Caco-2 (cell line): ENCODE data around the gene HSD17B11. TPM values are rescaled to one million over a fixed set of nuclear protein-coding genes. Genes with fewer than 3 reads are reported as not detected.

ENCODE experiments used
- Bru-seq: library from RNA; stranded (reverse); fragments of 400-500 nt; gene quantifications from one replicate; lab custom pipeline; 2021; lab: Mats Ljungman, UMichigan
- BruChase-seq, 2 experiments: library from RNA; stranded (reverse); fragments of 400-500 nt; gene quantifications; one replicate each; lab custom pipeline; 2021; lab: Mats Ljungman, UMichigan
- BruUV-seq: library from RNA; stranded (reverse); fragments of 400-500 nt; replicated peaks from 2 replicates; lab custom pipeline; 2021; lab: Mats Ljungman, UMichigan
- CTCF ChIA-PET: fragments of 300-600 bp; sonication (Branson Sonifier 250); formaldehyde crosslinking; loops from one replicate; lab custom pipeline; 2022; ENCODE audit warnings: antibody characterized with exemption; lab: Charles Lee
- POLR2A ChIA-PET: fragments of 300-600 bp; sonication (Branson Sonifier 250); formaldehyde crosslinking; loops from one replicate; lab custom pipeline; 2022; ENCODE audit warnings: antibody characterized with exemption; lab: Charles Lee
- DNase-seq, 2 experiments: peaks; one replicate each; pipeline versions ENCODE4 v3.0.0 to v3.0.0-alpha.2; 2020 to 2022
- H3K27me3 ChIP-seq: replicated peaks from 2 replicates; pipeline ENCODE4 v1.6.0; 2011; ENCODE audit warnings: low read length; ENCODE audit not compliant: control insufficient read depth, insufficient read depth
- H3K36me3 ChIP-seq: 2 replicates; pipeline ENCODE4 v1.5.1; 2011; ENCODE audit warnings: low read length; ENCODE audit not compliant: control insufficient read depth, insufficient read depth
- H3K4me1 ChIP-seq: fragments of 250-450 bp; sonication (Bioruptor Pico); 2 replicates; pipeline ENCODE4 v1.5.1; 2020; ENCODE audit warnings: mild to moderate bottlenecking
- H3K4me3 ChIP-seq: 2 replicates; pipeline ENCODE4 v1.5.1; 2011; ENCODE audit warnings: low read depth, mild to moderate bottlenecking, control low read depth, low read length
- H3K9me3 ChIP-seq: fragments of 250-450 bp; sonication (Bioruptor Pico); 2 replicates; pipeline ENCODE4 v1.5.1; 2020; ENCODE audit warnings: mild to moderate bottlenecking, moderate library complexity
- H3K27ac Mint-ChIP-seq: one replicate; pipeline ENCODE4 v1.8.0; 2022; ENCODE audit warnings: mixed read lengths; ENCODE audit not compliant: unreplicated experiment
- H3K27me3 Mint-ChIP-seq: one replicate; pipeline ENCODE4 v1.8.0; 2022; ENCODE audit warnings: mixed read lengths; ENCODE audit not compliant: insufficient read depth, unreplicated experiment
- H3K36me3 Mint-ChIP-seq: one replicate; pipeline ENCODE4 v1.8.0; 2022; ENCODE audit warnings: mild to moderate bottlenecking, mixed read lengths; ENCODE audit not compliant: insufficient read depth, unreplicated experiment
- H3K4me1 Mint-ChIP-seq: one replicate; pipeline ENCODE4 v1.8.0; 2022; ENCODE audit warnings: low read depth, mixed read lengths; ENCODE audit not compliant: unreplicated experiment
- H3K4me3 Mint-ChIP-seq: one replicate; pipeline ENCODE4 v1.8.0; 2022; ENCODE audit warnings: mild to moderate bottlenecking, moderate library complexity, mixed read lengths; ENCODE audit not compliant: unreplicated experiment
- H3K9me3 Mint-ChIP-seq: one replicate; pipeline ENCODE4 v1.8.0; 2022; ENCODE audit warnings: mixed read lengths; ENCODE audit not compliant: unreplicated experiment
- intact Hi-C: fragments of 100-400 bp; cut with micrococcal nuclease; formaldehyde crosslinking; loops from one replicate; pipeline ENCODE4 v1.10.0; 2022; ENCODE audit not compliant: unreplicated experiment
- long read RNA-seq: library from polyadenylated mRNA; stranded (forward); transcript quantifications from one replicate; pipeline ENCODE4 v2.0.0, GENCODE V29; 2022
- total RNA-seq: library from RNA; stranded (reverse); gene quantifications from 2 replicates; pipeline ENCODE4 v1.2.3, GENCODE V29; 2022
- TF ChIP-seq, protein P1 (sequence below), 2 experiments: fragments of 200-600 bp in 1 of 2; IDR thresholded peaks; 1 replicate in 1 of 2; 2 replicates in 1 of 2; pipeline versions ENCODE4 v1.5.1 to v1.8.0; 2011 to 2022; ENCODE audit warnings: antibody characterized with exemption in 1 of 2, control low read depth in 1 of 2, inconsistent platforms in 1 of 2, low read depth in 1 of 2, low read length in 1 of 2, mild to moderate bottlenecking in 1 of 2, moderate library complexity in 1 of 2; ENCODE audit not compliant: insufficient read depth in 1 of 2, severe bottlenecking in 1 of 2, unreplicated experiment in 1 of 2

HSD17B11 gene, protein sequence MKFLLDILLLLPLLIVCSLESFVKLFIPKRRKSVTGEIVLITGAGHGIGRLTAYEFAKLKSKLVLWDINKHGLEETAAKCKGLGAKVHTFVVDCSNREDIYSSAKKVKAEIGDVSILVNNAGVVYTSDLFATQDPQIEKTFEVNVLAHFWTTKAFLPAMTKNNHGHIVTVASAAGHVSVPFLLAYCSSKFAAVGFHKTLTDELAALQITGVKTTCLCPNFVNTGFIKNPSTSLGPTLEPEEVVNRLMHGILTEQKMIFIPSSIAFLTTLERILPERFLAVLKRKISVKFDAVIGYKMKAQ
- 39.3 and 42.8 TPM in 2 replicates for total RNA-seq
- Bru-seq, nascent RNA, result percentile 75 among the genes with signal in this experiment
- percentile 69 among the genes with signal in this experiment for BruChase-seq, experiment 1, labeled RNA remaining after a 2-hour chase
- percentile 79 among the genes with signal in this experiment for BruChase-seq, experiment 2, labeled RNA remaining after a 6-hour chase
- long read RNA-seq, transcript HSD17B11-201 (7 exons, 1,885 nt), result major isoform, 91 of 104 reads
- long read RNA-seq, partial matches to known transcripts, result 5 of 104 reads
- long read RNA-seq, other reads (novel, unspliced or antisense), result 8 of 104 reads

DNA sequence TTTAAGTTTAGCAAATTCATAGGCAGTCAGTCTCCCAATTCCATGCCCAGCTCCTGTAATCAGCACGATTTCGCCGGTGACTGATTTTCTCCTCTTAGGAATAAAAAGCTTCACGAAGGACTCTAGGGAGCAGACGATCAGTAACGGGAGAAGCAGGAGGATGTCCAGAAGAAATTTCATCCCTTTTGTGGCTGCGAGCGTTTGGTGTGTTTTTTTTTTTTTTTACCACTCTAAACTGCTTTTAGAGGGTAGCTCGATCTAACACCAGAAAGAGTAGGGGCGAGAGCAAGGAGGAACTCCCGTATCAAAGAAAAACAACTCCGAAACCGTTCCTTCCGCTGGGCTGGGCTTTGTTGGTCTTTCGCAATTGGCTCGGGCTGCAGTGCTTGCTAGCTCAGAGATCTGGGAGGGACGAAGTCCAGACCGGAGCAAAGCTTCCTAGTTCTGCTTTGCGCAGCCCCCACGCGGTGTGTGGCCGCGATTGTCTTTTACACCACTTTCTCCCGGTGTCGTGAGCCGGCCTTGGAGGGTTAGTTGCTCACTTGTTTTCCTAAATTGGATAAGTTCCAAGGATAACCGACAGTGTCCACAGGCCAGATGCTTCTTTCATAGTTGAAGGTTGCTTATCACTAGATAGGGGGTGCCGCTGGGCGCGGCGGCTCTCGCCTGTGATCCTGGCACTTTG, at the start of gene HSD17B11:
Gene HSD17B11, minus strand, starts transcription at position 298 of the 685 bp plus-strand sequence. Its CDS starts 118 bp downstream, at position 180.
- ChIA-PET CTCF (interaction anchor here (0.6 to 0.7 kb wide), 5 partner anchors 31 to 1535 kb away, joined by 3 to 4 read pairs (median 3); partner anchors contain the start of genes NUDT9 and SLC10A6), POLR2A (interaction anchor here (0.7 to 1.9 kb wide), 5 partner anchors 11 to 456 kb away, joined by 3 to 12 read pairs (median 5); partner anchors contain the start of genes AFF1 and NUDT9)
- peak; percentile 85 to 90 for DNase-seq
- Histone ChIP-seq H3K27me3 (no peaks in the 10 kb centered on the region), H3K36me3 (no peaks in the 10 kb centered on the region), H3K4me1 (peaks cover 11% of the 10 kb centered on the region; the same call in 1 of the 2 replicates), H3K9me3 (no peaks in the 10 kb centered on the region), H3K4me3 (peak within 1 kb of the TSS; percentile 53)
- intact Hi-C loops, result loop anchor here (1.0 to 5.0 kb wide), 4 partner anchors 16 to 71 kb away; partner anchors contain the start of gene NUDT9
- Mint-ChIP-seq H3K27me3 (no peaks in the 10 kb centered on the region), H3K27ac (peak within 1 kb of the TSS; percentile 92), H3K4me3 (peak within 1 kb of the TSS; percentile 87), H3K9me3 (no peaks in the 10 kb centered on the region), H3K4me1 (peaks cover 18% of the 10 kb centered on the region), H3K36me3 (peaks cover 16% of the 10 kb centered on the region)
- TF ChIP-seq, protein P1, sequence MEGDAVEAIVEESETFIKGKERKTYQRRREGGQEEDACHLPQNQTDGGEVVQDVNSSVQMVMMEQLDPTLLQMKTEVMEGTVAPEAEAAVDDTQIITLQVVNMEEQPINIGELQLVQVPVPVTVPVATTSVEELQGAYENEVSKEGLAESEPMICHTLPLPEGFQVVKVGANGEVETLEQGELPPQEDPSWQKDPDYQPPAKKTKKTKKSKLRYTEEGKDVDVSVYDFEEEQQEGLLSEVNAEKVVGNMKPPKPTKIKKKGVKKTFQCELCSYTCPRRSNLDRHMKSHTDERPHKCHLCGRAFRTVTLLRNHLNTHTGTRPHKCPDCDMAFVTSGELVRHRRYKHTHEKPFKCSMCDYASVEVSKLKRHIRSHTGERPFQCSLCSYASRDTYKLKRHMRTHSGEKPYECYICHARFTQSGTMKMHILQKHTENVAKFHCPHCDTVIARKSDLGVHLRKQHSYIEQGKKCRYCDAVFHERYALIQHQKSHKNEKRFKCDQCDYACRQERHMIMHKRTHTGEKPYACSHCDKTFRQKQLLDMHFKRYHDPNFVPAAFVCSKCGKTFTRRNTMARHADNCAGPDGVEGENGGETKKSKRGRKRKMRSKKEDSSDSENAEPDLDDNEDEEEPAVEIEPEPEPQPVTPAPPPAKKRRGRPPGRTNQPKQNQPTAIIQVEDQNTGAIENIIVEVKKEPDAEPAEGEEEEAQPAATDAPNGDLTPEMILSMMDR (IDR thresholded peaks at IDR 0.05; ENCODE audit: insufficient read depth in 1 of 2, low read depth in 1 of 2, low read length in 1 of 2, severe bottlenecking in 1 of 2, unreplicated experiment in 1 of 2), result no peak
- TSS peak; percentile 58 for BruUV-seq

DNA sequence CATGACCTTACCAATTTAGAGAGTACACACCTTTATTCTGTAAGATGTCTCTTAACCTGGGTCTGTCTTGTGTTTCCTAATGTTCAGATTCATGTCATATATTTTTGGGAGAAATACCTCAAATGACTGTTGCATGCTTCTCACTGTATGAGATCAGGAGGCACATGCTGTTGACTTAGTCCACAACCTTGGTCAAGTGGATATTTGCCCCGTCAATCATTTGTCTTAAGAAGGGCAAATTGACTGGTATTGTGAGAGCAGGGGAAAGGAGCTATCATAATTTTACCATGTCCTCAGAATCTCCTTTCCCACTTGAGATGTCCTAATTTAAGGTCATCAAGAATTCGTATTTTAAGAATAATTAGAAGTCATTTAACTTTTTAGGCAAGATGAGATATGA, 42.4 kb upstream of the HSD17B11 start:
- Mint-ChIP-seq H3K27me3 (no peaks in the 10 kb centered on the region), H3K4me3 (no peak overlapping the region), H3K36me3 (peaks cover 4% of the 10 kb centered on the region), H3K4me1 (no peaks in the 10 kb centered on the region), H3K27ac (no peak overlapping the region), H3K9me3 (no peaks in the 10 kb centered on the region)
- TF ChIP-seq, protein P1 (IDR thresholded peaks at IDR 0.05; ENCODE audit: insufficient read depth in 1 of 2, low read depth in 1 of 2, low read length in 1 of 2, severe bottlenecking in 1 of 2, unreplicated experiment in 1 of 2), result no peak
- no peaks in the 10 kb centered on the region for H3K27me3 ChIP-seq
- ChIA-PET CTCF (no interaction called here), POLR2A (no interaction called here)
- DNase-seq, result no peak
- no TSS peak for BruUV-seq
- no peaks in the 10 kb centered on the region for H3K36me3 ChIP-seq
- H3K9me3 ChIP-seq, result no peaks in the 10 kb centered on the region
- intact Hi-C loops, result no loop called here
- no peaks in the 10 kb centered on the region for H3K4me1 ChIP-seq
- H3K4me3 ChIP-seq, result no peak overlapping the region

DNA sequence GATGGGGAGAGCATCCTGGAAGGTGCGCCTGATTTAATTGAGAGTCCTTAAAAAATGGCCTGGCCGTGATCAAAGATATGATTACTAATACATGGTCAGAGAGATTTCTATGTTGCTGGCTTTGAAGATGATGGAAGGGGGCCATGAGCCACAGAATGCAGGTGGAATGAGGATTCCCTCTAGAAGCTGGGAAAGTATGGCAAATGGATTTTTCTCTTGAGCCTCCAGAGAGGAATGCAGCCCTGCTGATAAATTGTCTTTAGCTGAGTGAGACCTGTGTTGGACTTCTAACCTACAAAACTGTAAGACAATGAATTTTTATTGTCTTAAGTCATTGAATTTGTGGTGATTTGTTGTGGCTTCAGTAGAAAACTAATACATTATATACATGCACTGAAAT, 39.0 kb upstream of the HSD17B11 start:
- POLR2A ChIA-PET, result no interaction called here
- H3K27me3 Mint-ChIP-seq, result no peaks in the 10 kb centered on the region
- no peaks in the 10 kb centered on the region for H3K9me3 ChIP-seq
- 0 out of 2 replicates have a peak, but pooled peaks cover 10% of the 10 kb centered on the region for H3K4me1 ChIP-seq
- no peaks in the 10 kb centered on the region for H3K4me1 Mint-ChIP-seq
- no peaks in the 10 kb centered on the region for H3K36me3 ChIP-seq
- TF ChIP-seq, protein P1 (IDR thresholded peaks at IDR 0.05; ENCODE audit: insufficient read depth in 1 of 2, low read depth in 1 of 2, low read length in 1 of 2, severe bottlenecking in 1 of 2, unreplicated experiment in 1 of 2), result no peak
- no peak overlapping the region for H3K4me3 Mint-ChIP-seq
- H3K36me3 Mint-ChIP-seq, result no peaks in the 10 kb centered on the region
- no peaks in the 10 kb centered on the region for H3K27me3 ChIP-seq
- no peak overlapping the region for H3K4me3 ChIP-seq
- BruUV-seq, result no TSS peak
- intact Hi-C loops, result no loop called here
- H3K27ac Mint-ChIP-seq, result no peak overlapping the region
- H3K9me3 Mint-ChIP-seq, result no peaks in the 10 kb centered on the region
- DNase-seq, result no peak
- CTCF ChIA-PET, result no interaction called here
